Smooth muscle cell of the brain vasculature (primary cell): ENCODE data around the gene RAB30.
"Not testable (repeated sequence)": the region's sequence is repeated elsewhere in the genome, so short reads cannot be mapped to it uniquely, and the experiment has no call there.

ENCODE experiments used
- DNase-seq: peaks from one replicate; pipeline ENCODE4 v3.0.0-alpha.2; 2012; ENCODE audit warnings: low read depth, low spot score

Gene RAB30

DNA sequence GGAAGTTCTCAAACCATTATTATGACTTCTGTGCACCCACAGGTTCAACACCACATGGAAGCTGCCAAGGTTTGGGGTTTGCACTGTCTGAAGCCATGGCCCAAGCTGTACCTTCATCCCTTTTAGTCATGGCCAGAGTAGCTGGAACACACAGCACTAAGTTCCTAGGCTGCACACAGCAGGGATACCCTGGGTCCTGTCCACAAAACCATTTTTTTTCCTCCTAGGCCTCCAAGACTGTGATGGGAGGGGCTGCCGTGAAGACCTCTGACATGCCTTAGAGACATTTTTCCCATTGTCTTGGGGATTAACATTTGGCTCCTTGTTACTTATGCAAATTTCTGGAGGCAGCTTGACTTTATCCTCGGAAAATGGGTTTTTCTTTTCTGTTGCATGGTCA is 127.5 kb downstream of the RAB30 start:
- DNase-seq, result no peak

DNA sequence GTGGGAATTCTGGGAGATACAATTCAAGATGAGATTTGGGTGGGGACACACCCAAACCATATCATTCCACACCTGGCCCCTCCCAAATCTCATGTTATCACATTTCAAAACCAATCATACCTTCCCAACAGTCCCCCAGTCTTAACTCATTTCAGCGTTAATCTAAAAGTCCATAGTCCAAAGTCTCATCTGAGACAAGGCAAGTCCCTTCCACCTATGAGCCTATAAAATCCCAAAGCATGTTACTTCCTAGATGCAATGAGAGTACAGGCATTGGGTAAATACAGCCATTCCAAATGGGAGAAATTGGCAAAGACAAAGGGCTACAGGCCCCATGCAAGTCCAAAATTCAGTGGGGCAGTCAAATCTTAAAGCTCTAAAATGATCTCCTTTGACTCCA is 128.3 kb downstream of the RAB30 start:
- not testable (repeated sequence) for DNase-seq

DNA sequence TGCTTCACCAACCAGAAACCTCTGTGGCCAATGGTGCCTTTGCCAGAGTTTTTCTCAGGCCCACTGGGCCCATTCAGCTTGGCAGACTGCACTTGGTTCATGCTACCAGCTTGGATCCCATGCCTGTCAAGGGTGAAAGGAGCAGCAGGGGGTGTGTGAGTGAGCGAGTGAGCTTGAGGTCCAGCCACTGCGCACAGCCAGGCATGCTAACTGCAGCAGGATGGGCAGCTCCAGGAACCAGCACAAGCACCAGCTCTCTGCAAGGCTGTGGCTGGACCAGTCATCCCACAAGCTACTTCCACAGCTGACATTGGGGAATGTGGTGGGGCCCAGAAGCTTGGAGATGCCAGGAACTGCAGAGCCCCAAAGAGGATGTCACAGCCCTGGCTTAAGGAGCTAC is 129.3 kb downstream of the RAB30 start:
- DNase-seq, result no peak

DNA sequence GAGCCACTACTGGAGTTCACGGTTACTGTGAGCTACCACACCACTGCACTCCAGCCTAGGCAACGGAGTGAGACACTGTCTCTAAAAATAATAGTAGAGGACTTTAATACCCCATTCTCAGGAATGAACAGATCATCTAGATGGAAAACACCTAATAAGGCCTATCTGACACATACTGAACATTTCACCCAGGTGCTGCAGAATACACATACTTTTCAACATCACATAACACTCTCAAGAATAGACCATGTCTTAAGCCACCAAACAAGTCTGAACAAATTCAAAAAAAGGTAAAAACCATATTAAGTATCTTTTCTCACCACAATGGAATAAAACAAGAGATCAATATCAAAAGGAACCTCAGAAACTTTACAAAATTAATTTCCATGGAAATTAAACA is 132.2 kb downstream of the RAB30 start:
- DNase-seq, result no peak

DNA sequence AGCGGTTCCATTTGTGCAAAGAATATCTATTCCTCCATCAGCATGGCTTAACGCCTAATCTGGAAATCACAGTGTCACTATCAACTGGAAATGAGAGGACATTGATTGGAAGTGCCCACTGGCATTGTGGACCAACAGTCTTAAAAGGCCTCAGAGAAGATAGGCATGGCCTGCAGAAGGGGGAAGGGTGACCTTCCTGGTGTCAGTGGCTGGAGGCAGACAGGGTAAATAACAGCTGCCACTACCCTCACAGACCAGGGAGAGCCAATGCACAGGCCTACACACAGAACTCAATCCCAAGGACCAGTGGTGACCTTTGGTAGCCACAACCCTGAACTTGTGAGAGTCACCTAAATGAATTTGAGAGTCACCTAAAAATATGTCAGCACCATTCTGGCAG is 134.1 kb downstream of the RAB30 start:
- DNase-seq, result no peak

DNA sequence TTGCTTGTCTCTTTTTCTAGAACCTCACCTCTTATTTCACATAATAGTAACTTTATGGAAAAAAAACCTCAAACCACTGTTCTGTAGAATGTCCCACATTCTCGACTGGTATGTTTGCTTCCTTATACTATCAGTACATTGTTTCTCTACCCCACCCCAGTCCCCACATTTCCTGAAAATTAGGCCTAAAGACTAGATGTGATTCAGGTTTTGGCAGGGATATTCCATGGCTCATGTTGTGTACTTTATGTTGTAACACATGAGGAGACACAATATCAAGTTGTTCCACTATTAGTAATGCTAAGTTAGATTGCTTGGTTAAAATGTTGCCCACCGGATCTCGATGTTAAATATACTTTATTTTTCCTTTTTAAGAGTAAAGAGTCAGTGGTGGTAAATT is 135.4 kb downstream of the RAB30 start:
- no peak for DNase-seq

DNA sequence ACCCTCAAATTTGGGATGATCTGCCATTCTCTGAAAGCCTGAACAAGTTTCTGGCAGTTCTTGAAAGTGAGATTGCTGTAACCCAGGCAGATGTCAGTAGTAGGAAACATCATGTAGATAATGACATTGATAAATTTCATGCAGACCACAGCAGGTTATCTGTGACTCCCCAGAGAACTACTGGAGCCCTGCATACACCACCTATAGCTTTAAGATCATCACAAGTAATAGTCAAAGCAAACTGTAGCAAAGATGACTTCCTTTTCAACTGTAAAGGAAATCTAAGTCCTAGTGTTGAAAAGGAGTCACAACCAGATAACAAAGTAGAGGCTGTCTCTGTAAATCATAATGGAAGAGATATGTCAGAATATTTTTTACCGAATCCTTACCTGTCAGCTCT is 139.1 kb downstream of the RAB30 start:
- no peak for DNase-seq

DNA sequence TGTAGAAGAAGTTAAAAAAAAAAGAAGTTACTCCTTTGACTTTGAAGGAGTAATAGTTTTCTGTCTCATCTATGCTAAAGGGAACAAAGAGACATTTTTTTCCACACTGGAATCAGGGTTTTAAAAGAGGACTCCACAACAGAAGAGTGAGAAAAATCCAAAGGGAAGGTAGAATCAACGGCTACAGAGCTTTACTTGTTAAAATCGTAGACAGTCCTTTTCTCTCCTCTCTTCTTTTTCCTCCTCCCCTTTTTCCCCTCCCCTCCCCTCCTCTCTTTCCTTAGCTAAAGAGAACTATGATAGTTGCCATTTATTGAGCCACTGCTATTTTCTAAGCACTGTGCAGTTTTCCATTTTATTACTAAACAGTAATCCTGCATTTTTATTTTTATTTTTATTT is 141.0 kb downstream of the RAB30 start:
- DNase-seq, result no peak

DNA sequence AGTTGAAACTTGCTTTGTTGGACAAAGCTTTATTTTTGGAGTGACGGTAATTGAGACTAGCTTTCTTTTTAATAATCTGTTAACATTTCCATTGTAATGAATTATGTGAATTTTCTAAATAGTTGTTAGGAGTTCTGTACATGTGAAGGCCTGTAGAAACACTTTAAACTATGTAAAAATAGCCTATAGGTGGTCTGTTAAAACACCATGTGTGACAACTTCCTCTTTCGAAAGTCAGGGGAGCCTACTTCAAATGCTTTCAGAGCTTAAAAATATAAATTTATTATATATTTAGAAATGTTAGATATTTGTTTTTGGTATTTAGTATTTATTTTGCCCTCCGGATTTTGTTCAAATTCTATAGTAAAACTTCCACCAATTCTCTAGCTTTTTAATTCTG is 141.5 kb downstream of the RAB30 start:
- no peak for DNase-seq

DNA sequence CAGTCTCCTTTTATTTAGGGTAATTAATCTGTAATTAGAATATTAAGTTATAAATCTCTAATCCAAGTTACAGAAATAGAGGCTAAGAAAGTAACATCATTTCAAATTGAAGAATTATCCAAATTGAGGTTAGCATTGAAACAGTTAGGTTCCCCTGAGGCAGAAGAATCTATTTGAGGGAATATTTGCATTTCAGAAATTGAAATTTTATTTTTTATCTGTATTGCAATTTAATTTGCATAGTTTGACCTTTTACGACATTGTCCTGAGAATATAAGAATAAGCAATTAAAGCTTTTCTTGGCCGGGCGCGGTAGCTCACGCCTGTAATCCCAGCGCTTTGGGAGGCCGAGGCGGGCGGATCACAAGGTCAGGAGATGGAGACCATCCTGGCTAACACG is 142.6 kb downstream of the RAB30 start:
- no peak for DNase-seq

DNA sequence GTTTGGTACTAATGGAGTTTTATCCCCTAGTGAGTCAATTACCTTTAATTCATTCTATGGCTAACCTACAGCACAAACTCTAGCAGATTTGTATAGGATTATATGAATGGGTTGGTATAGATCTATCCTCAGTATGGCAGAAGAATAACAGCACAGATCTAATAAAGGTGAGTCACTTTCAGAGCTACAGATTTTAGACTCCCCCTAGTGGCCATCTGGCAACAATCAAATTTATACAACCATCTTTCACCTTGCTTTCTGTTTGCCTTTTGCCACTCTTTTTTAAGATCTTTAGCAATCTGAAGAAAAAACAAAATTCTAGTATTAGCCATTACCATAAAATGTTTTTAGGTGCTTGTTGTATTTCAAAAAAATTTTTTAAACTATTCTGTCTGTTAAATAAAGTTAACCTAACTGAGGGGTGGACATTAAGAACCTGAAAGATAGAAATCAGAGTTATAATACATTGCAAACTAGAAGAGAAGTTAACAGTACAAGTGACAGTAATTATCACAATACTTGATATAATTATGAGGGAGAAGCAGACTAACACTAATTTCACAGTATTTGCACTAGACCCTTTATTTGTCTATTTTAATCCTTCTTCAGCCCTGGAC is 144.3 kb downstream of the RAB30 start:
- DNase-seq, result peak; percentile 26

DNA sequence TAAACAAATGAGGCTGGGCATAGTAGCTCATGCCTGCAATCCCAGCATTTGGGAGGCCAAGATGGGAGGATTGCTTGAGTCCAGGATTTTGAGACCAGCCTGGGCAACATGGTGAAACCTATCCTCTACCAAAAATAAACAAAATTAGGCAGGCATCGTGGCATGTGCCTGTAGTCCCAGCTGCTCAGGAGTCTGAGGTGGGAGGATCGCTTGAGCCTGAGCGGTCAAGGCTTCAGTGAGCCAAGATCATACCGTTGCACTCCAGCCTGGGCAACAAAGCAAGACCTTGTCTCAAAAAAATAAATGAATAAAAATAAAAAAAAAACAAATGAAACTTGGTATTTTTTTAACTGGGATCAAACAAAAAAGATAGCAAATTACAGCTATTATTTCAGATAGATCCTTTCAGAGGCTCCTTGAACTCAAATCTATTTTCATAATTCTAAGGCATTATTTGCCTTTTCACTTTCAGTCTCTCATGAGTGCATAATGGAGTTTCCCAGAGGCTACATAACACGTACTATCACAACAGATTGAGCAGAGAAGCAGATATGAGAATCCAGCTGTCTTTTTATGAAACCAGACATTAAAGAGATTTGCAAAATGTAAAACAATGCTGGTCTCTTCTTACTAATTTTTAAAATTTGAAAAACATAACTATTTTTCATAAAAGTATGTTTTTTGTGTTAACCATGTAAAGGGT is 147.0 kb downstream of the RAB30 start:
- no peak for DNase-seq
